HUDEP-2 (cell line): ENCODE measurements around the gene LRRIQ1.
"Not testable (repeated sequence)": the region's sequence is repeated elsewhere in the genome, so short reads cannot be mapped to it uniquely, and the experiment has no call there.

Experiments used
- DNase-seq, 76 experiments: peaks; one replicate each; lab custom pipeline; 2025; ENCODE audit not compliant: unreplicated experiment in 76 of 76; lab: John Stamatoyannopoulos, UW

Gene LRRIQ1

GRCh38 chr12:85036234-85036707 lies at the start of gene LRRIQ1, which contains the start of gene TSPAN19:
LRRIQ1 (plus strand) TSS chr12:85036351; CDS start chr12:85038177, 1,826 bp downstream.
TSPAN19 (minus strand) TSS chr12:85036277; CDS start chr12:85029946, 6,331 bp downstream.
- DNase-seq = peak in 13 of 76 experiments; percentile 0 to 36 (median 11)

- DNase-seq = no peak
These were observed 49.6 kb upstream of the LRRIQ1 start for GRCh38 chr12:84986586-84986985.

- no peak for DNase-seq
These were observed 41.7 kb upstream of the LRRIQ1 start for GRCh38 chr12:84994426-84994825.

- no peak for DNase-seq
These were observed 40.5 kb upstream of the LRRIQ1 start for GRCh38 chr12:84995641-84996040.

- DNase-seq = no peak
These were observed 39.4 kb upstream of the LRRIQ1 start for GRCh38 chr12:84996759-84997158.

GRCh38 chr12:84998341-84998740 lies 37.8 kb upstream of the LRRIQ1 start:
- no peak for DNase-seq

GRCh38 chr12:85000729-85001128 lies 35.4 kb upstream of the LRRIQ1 start:
- no peak for DNase-seq

GRCh38 chr12:85002778-85003296 lies 33.3 kb upstream of the LRRIQ1 start:
- DNase-seq = no peak

- DNase-seq = no peak
These were observed 31.9 kb upstream of the LRRIQ1 start for GRCh38 chr12:85004204-85004603.

GRCh38 chr12:85005047-85005446 lies 31.1 kb upstream of the LRRIQ1 start:
- DNase-seq = not testable (repeated sequence)

GRCh38 chr12:85005615-85006014 lies 30.5 kb upstream of the LRRIQ1 start:
- DNase-seq = no peak

GRCh38 chr12:85006206-85006605 lies 29.9 kb upstream of the LRRIQ1 start:
- DNase-seq = no peak

- DNase-seq = no peak
These were observed 28.3 kb upstream of the LRRIQ1 start for GRCh38 chr12:85007836-85008235.

GRCh38 chr12:85016413-85016812 lies 19.7 kb upstream of the LRRIQ1 start:
- no peak for DNase-seq

- DNase-seq = no peak
These were observed 19.0 kb upstream of the LRRIQ1 start for GRCh38 chr12:85017133-85017532.

GRCh38 chr12:85017618-85018017 lies 18.5 kb upstream of the LRRIQ1 start:
- no peak for DNase-seq

GRCh38 chr12:85018098-85018497 lies 18.1 kb upstream of the LRRIQ1 start:
- DNase-seq = no peak

- peak in 3 of 76 experiments; percentile 8 to 9 (median 9) for DNase-seq
These were observed 6.7 kb upstream of the LRRIQ1 start for GRCh38 chr12:85029456-85029855.

GRCh38 chr12:85036733-85037132 lies 582 bp downstream of the LRRIQ1 start:
- DNase-seq = no peak

- DNase-seq = no peak
These were observed 5.2 kb downstream of the LRRIQ1 start for GRCh38 chr12:85041395-85041794.

GRCh38 chr12:85043829-85044228 lies 7.7 kb downstream of the LRRIQ1 start:
- DNase-seq = no peak

- peak in 18 of 76 experiments; percentile 1 to 34 (median 6) for DNase-seq
These were observed 21.3 kb downstream of the LRRIQ1 start for GRCh38 chr12:85057370-85057963.
